ENCODE results near the gene S1PR1. TPM values are rescaled to one million over a fixed set of nuclear protein-coding genes. Genes with fewer than 3 reads are reported as not detected.
"Not testable (repeated sequence)": the region's sequence is repeated elsewhere in the genome, so short reads cannot be mapped to it uniquely, and the experiment has no call there.

Gene S1PR1
- total RNA-seq, 1 donor from 2014 or later: 73.0 TPM

- intact Hi-C loops (cut with micrococcal nuclease): no loop called here
- H3K27ac Mint-ChIP-seq: no peak overlapping the region
- H3K9me3 Mint-ChIP-seq: no peaks in the 10 kb centered on the region
Measured at GRCh38 chr1:101203820-101204540, 32.8 kb upstream of the S1PR1 start.

GRCh38 chr1:101205457-101205856 is 31.4 kb upstream of the S1PR1 start:
- H3K4me3 Mint-ChIP-seq (ENCODE audit: low read depth): no peak overlapping the region
- intact Hi-C loops (cut with micrococcal nuclease): loop anchor here (1.0 kb wide), 1 partner anchor 30 kb away; no protein-coding TSS in a partner anchor
- no peak overlapping the region for H3K27ac Mint-ChIP-seq
- no peaks in the 10 kb centered on the region for H3K27me3 Mint-ChIP-seq (ENCODE audit: low read depth)
- no peak for DNase-seq (ENCODE audit: low spot score)
- peaks cover 36% of the 10 kb centered on the region for H3K4me1 Mint-ChIP-seq (ENCODE audit: low read depth)
- no peaks in the 10 kb centered on the region for H3K9me3 Mint-ChIP-seq
- H3K36me3 Mint-ChIP-seq (ENCODE audit: low read depth): peaks cover 7% of the 10 kb centered on the region

More at GRCh38 chr1:101203820-101204540, 32.8 kb upstream of the S1PR1 start:
- no peak for DNase-seq (ENCODE audit: low spot score)
- peaks cover 47% of the 10 kb centered on the region for H3K4me1 Mint-ChIP-seq (ENCODE audit: low read depth)
- peaks cover 14% of the 10 kb centered on the region for H3K36me3 Mint-ChIP-seq (ENCODE audit: low read depth)
- no peak overlapping the region for H3K4me3 Mint-ChIP-seq (ENCODE audit: low read depth)
- no peaks in the 10 kb centered on the region for H3K27me3 Mint-ChIP-seq (ENCODE audit: low read depth)

- H3K9me3 Mint-ChIP-seq; H3K4me3 Mint-ChIP-seq (ENCODE audit: low read depth); DNase-seq (ENCODE audit: low spot score); H3K27ac Mint-ChIP-seq; intact Hi-C loops (cut with micrococcal nuclease); H3K27me3 Mint-ChIP-seq (ENCODE audit: low read depth): not testable (repeated sequence)
- H3K4me1 Mint-ChIP-seq (ENCODE audit: low read depth): peaks cover 36% of the 10 kb centered on the region
- H3K36me3 Mint-ChIP-seq (ENCODE audit: low read depth): peaks cover 11% of the 10 kb centered on the region
Measured at GRCh38 chr1:101206139-101206538, 30.7 kb upstream of the S1PR1 start.

GRCh38 chr1:101207271-101207670 is 29.5 kb upstream of the S1PR1 start:
- H3K27ac Mint-ChIP-seq; H3K27me3 Mint-ChIP-seq (ENCODE audit: low read depth); DNase-seq (ENCODE audit: low spot score); intact Hi-C loops (cut with micrococcal nuclease); H3K9me3 Mint-ChIP-seq; H3K4me3 Mint-ChIP-seq (ENCODE audit: low read depth); H3K36me3 Mint-ChIP-seq (ENCODE audit: low read depth): not testable (repeated sequence)
- H3K4me1 Mint-ChIP-seq (ENCODE audit: low read depth): peaks cover 30% of the 10 kb centered on the region

- peaks cover 5% of the 10 kb centered on the region for H3K9me3 Mint-ChIP-seq
- no peak overlapping the region for H3K27ac Mint-ChIP-seq
- no peaks in the 10 kb centered on the region for H3K27me3 Mint-ChIP-seq (ENCODE audit: low read depth)
- no peak for DNase-seq (ENCODE audit: low spot score)
- H3K4me1 Mint-ChIP-seq (ENCODE audit: low read depth): peaks cover 30% of the 10 kb centered on the region
- no peak overlapping the region for H3K4me3 Mint-ChIP-seq (ENCODE audit: low read depth)
- intact Hi-C loops (cut with micrococcal nuclease): no loop called here
- H3K36me3 Mint-ChIP-seq (ENCODE audit: low read depth): peaks cover 8% of the 10 kb centered on the region
Measured at GRCh38 chr1:101207891-101208290, 28.9 kb upstream of the S1PR1 start.

- intact Hi-C loops (cut with micrococcal nuclease): no loop called here
- H3K36me3 Mint-ChIP-seq (ENCODE audit: low read depth): peaks cover 19% of the 10 kb centered on the region
- H3K27me3 Mint-ChIP-seq (ENCODE audit: low read depth): no peaks in the 10 kb centered on the region
- H3K27ac Mint-ChIP-seq: peak overlapping the region; percentile 13
- peaks cover 19% of the 10 kb centered on the region for H3K4me1 Mint-ChIP-seq (ENCODE audit: low read depth)
- no peak for DNase-seq (ENCODE audit: low spot score)
- H3K4me3 Mint-ChIP-seq (ENCODE audit: low read depth): no peak overlapping the region
- peaks cover 8% of the 10 kb centered on the region for H3K9me3 Mint-ChIP-seq
Measured at GRCh38 chr1:101215363-101216011, 21.3 kb upstream of the S1PR1 start.

- no peak overlapping the region for H3K4me3 Mint-ChIP-seq (ENCODE audit: low read depth)
- H3K27ac Mint-ChIP-seq: no peak overlapping the region
- no peak for DNase-seq (ENCODE audit: low spot score)
- H3K27me3 Mint-ChIP-seq (ENCODE audit: low read depth): no peaks in the 10 kb centered on the region
- peaks cover 11% of the 10 kb centered on the region for H3K36me3 Mint-ChIP-seq (ENCODE audit: low read depth)
- peaks cover 3% of the 10 kb centered on the region for H3K9me3 Mint-ChIP-seq
- intact Hi-C loops (cut with micrococcal nuclease): no loop called here
- peaks cover 26% of the 10 kb centered on the region for H3K4me1 Mint-ChIP-seq (ENCODE audit: low read depth)
Measured at GRCh38 chr1:101216623-101217022, 20.2 kb upstream of the S1PR1 start.

- no peak overlapping the region for H3K27ac Mint-ChIP-seq
- no peak overlapping the region for H3K4me3 Mint-ChIP-seq (ENCODE audit: low read depth)
- intact Hi-C loops (cut with micrococcal nuclease): no loop called here
- peaks cover 11% of the 10 kb centered on the region for H3K36me3 Mint-ChIP-seq (ENCODE audit: low read depth)
- DNase-seq (ENCODE audit: low spot score): no peak
- no peaks in the 10 kb centered on the region for H3K27me3 Mint-ChIP-seq (ENCODE audit: low read depth)
- peaks cover 31% of the 10 kb centered on the region for H3K4me1 Mint-ChIP-seq (ENCODE audit: low read depth)
- peaks cover 3% of the 10 kb centered on the region for H3K9me3 Mint-ChIP-seq
Measured at GRCh38 chr1:101217148-101217547, 19.7 kb upstream of the S1PR1 start.

- intact Hi-C loops (cut with micrococcal nuclease); H3K27ac Mint-ChIP-seq; H3K4me3 Mint-ChIP-seq (ENCODE audit: low read depth); DNase-seq (ENCODE audit: low spot score); H3K27me3 Mint-ChIP-seq (ENCODE audit: low read depth); H3K9me3 Mint-ChIP-seq: not testable (repeated sequence)
- Mint-ChIP-seq H3K36me3 (ENCODE audit: low read depth) (peaks cover 11% of the 10 kb centered on the region), H3K4me1 (ENCODE audit: low read depth) (peaks cover 41% of the 10 kb centered on the region)
Measured at GRCh38 chr1:101218968-101219367, 17.9 kb upstream of the S1PR1 start.

GRCh38 chr1:101219924-101220870 is 16.6 kb upstream of the S1PR1 start:
- H3K4me1 Mint-ChIP-seq (ENCODE audit: low read depth): peaks cover 41% of the 10 kb centered on the region
- no peaks in the 10 kb centered on the region for H3K27me3 Mint-ChIP-seq (ENCODE audit: low read depth)
- intact Hi-C loops (cut with micrococcal nuclease): no loop called here
- H3K9me3 Mint-ChIP-seq: no peaks in the 10 kb centered on the region
- no peak overlapping the region for H3K4me3 Mint-ChIP-seq (ENCODE audit: low read depth)
- H3K27ac Mint-ChIP-seq: no peak overlapping the region
- DNase-seq (ENCODE audit: low spot score): no peak
- peaks cover 3% of the 10 kb centered on the region for H3K36me3 Mint-ChIP-seq (ENCODE audit: low read depth)

- no peaks in the 10 kb centered on the region for H3K27me3 Mint-ChIP-seq (ENCODE audit: low read depth)
- no peaks in the 10 kb centered on the region for H3K9me3 Mint-ChIP-seq
- no peak overlapping the region for H3K4me3 Mint-ChIP-seq (ENCODE audit: low read depth)
- H3K27ac Mint-ChIP-seq: peak overlapping the region; percentile 7
- peaks cover 38% of the 10 kb centered on the region for H3K4me1 Mint-ChIP-seq (ENCODE audit: low read depth)
- peaks cover under 1% of the 10 kb centered on the region for H3K36me3 Mint-ChIP-seq (ENCODE audit: low read depth)
- intact Hi-C loops (cut with micrococcal nuclease): no loop called here
- DNase-seq (ENCODE audit: low spot score): no peak
Measured at GRCh38 chr1:101220906-101221305, 15.9 kb upstream of the S1PR1 start.

- Mint-ChIP-seq H3K4me1 (ENCODE audit: low read depth) (peaks cover 32% of the 10 kb centered on the region), H3K9me3 (no peaks in the 10 kb centered on the region), H3K4me3 (ENCODE audit: low read depth) (peak overlapping the region; percentile 66), H3K27ac (peak overlapping the region; percentile 81), H3K27me3 (ENCODE audit: low read depth) (no peaks in the 10 kb centered on the region), H3K36me3 (ENCODE audit: low read depth) (no peaks in the 10 kb centered on the region)
- no peak for DNase-seq (ENCODE audit: low spot score)
- intact Hi-C loops (cut with micrococcal nuclease): loop anchor here (1.0 kb wide), 1 partner anchor 13 kb away; no protein-coding TSS in a partner anchor
Measured at GRCh38 chr1:101221945-101222429, 14.8 kb upstream of the S1PR1 start.

All from activated T-helper 2 cell treated with anti-CD3 and anti-CD28 coated beads, Interferon-gamma antibody, Interleukin-2, Interleukin-4, amounts not matched to agents 10 μg/mL and 5 μg/mL and 100 μg/mL, durations not matched to agents 14 hours and 24 hours and 36 hours (primary cell).